Bronchial epithelial cell (primary cell): Measurements from ENCODE around the gene AMPD1. TPM values are rescaled to one million over a fixed set of nuclear protein-coding genes. Genes with fewer than 3 reads are reported as not detected.

Source experiments
- DNase-seq: peaks from one replicate; pipeline ENCODE4 v3.0.0-alpha.2; 2010; ENCODE audit warnings: low read depth
- FAIRE-seq: peaks from 2 replicates; lab custom pipeline; 2011; peaks lifted over from hg19 to GRCh38; lab: Jason Lieb, UNC
- H3K27me3 ChIP-seq: 2 replicates; pipeline ENCODE4 v1.5.1; 2011; ENCODE audit warnings: low read length; ENCODE audit not compliant: control insufficient read depth, insufficient read depth
- H3K36me3 ChIP-seq: 2 replicates; pipeline ENCODE4 v1.5.1; 2011; ENCODE audit warnings: low read length; ENCODE audit not compliant: control insufficient read depth, insufficient read depth
- H3K4me3 ChIP-seq: 2 replicates; pipeline ENCODE4 v1.5.1; 2011; ENCODE audit warnings: mild to moderate bottlenecking, low read depth, low read length, control low read depth
- CTCF ChIP-seq: IDR thresholded peaks from 2 replicates; pipeline ENCODE4 v1.5.1; 2011; ENCODE audit warnings: mild to moderate bottlenecking, moderate library complexity, low read length, control low read depth, inconsistent platforms; ENCODE audit not compliant: insufficient read depth, severe bottlenecking
- total RNA-seq: library from RNA; depleted of rRNA; stranded (reverse); fragments of >200 nt; gene quantifications from 2 replicates; pipeline ENCODE4 v1.2.1, GENCODE V29; 2014

Gene AMPD1
- total RNA-seq, 1 donor from 2014 or later, result not detected

DNA sequence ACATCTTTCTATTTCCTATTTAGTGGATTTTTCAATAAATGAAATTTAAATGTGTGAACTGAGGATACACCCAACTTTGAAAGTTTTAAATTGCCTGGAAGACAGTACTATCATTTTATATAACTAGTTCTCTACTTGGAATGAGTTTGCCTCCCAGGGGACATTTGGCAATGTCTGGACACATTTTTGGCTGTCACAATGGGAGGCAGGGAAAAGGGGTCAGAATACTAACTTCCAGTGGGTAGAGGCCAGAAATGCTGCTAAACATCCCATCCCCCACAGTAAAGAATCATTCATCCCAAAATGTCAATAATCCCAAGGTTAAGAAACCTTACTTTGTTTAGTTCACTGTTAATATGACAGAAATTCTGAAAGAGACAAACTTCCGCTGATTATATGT, 34.4 kb upstream of the AMPD1 start:
- H3K36me3 ChIP-seq, result peaks cover 16% of the 10 kb centered on the region

GRCh38 chr1:114728553-114728952, 33.2 kb upstream of the AMPD1 start:
- no peak for TF ChIP-seq CTCF
- Histone ChIP-seq H3K36me3 (peaks cover 14% of the 10 kb centered on the region), H3K4me3 (no peak overlapping the region), H3K27me3 (no peaks in the 10 kb centered on the region)
- no peak for FAIRE-seq
- no peak for DNase-seq

More for the DNA sequence above, 34.4 kb upstream of the AMPD1 start:
- TF ChIP-seq CTCF, result no peak
- no peak overlapping the region for H3K4me3 ChIP-seq
- FAIRE-seq (no peak), DNase-seq (no peak)
- no peaks in the 10 kb centered on the region for H3K27me3 ChIP-seq

- H3K4me3 ChIP-seq, result no peak overlapping the region
- no peaks in the 10 kb centered on the region for H3K27me3 ChIP-seq
- H3K36me3 ChIP-seq, result peaks cover 18% of the 10 kb centered on the region
- DNase-seq (no peak), FAIRE-seq (no peak)
- no peak for TF ChIP-seq CTCF
These were observed 29.9 kb upstream of the AMPD1 start for GRCh38 chr1:114725230-114725629.

- H3K36me3 ChIP-seq, result peaks cover 16% of the 10 kb centered on the region
- H3K4me3 ChIP-seq, result no peak overlapping the region
- DNase-seq, result no peak
- no peaks in the 10 kb centered on the region for H3K27me3 ChIP-seq
- FAIRE-seq, result no peak
- TF ChIP-seq CTCF, result no peak
These were observed 28.6 kb upstream of the AMPD1 start for GRCh38 chr1:114723915-114724314.

DNA sequence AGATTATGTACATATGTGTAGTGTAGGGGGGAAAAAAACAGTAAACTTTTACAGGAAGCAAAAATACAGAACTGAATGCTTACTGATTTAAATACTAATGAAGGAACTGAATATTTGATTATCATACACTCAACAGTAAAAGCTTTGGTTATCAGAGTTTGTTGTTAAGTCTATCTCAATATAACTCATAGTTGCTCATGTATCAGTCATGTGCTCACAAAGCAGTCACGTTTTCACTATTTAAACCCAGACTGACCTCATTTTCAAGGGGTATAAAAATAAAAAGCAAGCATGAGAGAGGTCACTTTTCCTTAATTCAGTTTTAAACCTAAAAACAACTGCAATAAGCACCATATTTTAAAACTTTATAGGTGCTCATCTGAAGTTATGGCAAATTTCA, 28.1 kb upstream of the AMPD1 start:
- H3K36me3 ChIP-seq, result peaks cover 17% of the 10 kb centered on the region
- no peak for FAIRE-seq

More for the DNA sequence above, 28.1 kb upstream of the AMPD1 start:
- DNase-seq, result no peak
- Histone ChIP-seq H3K4me3 (no peak overlapping the region), H3K27me3 (no peaks in the 10 kb centered on the region)
- TF ChIP-seq CTCF, result no peak
